HEK293T (cell line): ENCODE measurements around the gene FOXL2.

Experiments
- ARNT ChIP-seq: fragments of 450-650 bp; IDR thresholded peaks from 2 replicates; pipeline ENCODE4 v1.6.1; 2017; ENCODE audit warnings: mild to moderate bottlenecking
- BHLHE40 ChIP-seq: fragments of 450-650 bp; IDR thresholded peaks from 2 replicates; pipeline ENCODE4 v1.6.1; 2016; ENCODE audit warnings: mild to moderate bottlenecking, moderate library complexity, borderline replicate concordance
- ELF4 ChIP-seq: fragments of 450-650 bp; IDR thresholded peaks from 2 replicates; pipeline ENCODE4 v1.6.1; 2017; ENCODE audit warnings: antibody characterized with exemption
- FOXK2 ChIP-seq: fragments of 450-650 bp; IDR thresholded peaks from 2 replicates; pipeline ENCODE4 v1.6.1; 2016; ENCODE audit warnings: mild to moderate bottlenecking
- FOXM1 ChIP-seq: fragments of 450-650 bp; IDR thresholded peaks from 2 replicates; pipeline ENCODE4 v1.6.1; 2017; ENCODE audit warnings: mild to moderate bottlenecking, borderline replicate concordance
- HDGF ChIP-seq: fragments of 450-650 bp; IDR thresholded peaks from 2 replicates; pipeline ENCODE4 v1.6.1; 2017; ENCODE audit warnings: antibody characterized with exemption, borderline replicate concordance
- L3MBTL2 ChIP-seq: fragments of 450-650 bp; conservative IDR thresholded peaks from 2 replicates; pipeline ENCODE4 v1.6.1; 2016; ENCODE audit warnings: mild to moderate bottlenecking
- LEF1 ChIP-seq: fragments of 450-650 bp; IDR thresholded peaks from 2 replicates; pipeline ENCODE4 v1.6.1; 2017; ENCODE audit warnings: mild to moderate bottlenecking, borderline replicate concordance
- NFRKB ChIP-seq: fragments of 450-650 bp; IDR thresholded peaks from 2 replicates; pipeline ENCODE4 v1.6.1; 2016; ENCODE audit warnings: mild to moderate bottlenecking, moderate library complexity
- SP1 ChIP-seq: fragments of 450-650 bp; IDR thresholded peaks from 2 replicates; pipeline ENCODE4 v1.6.1; 2017
- SUZ12 ChIP-seq: fragments of 450-650 bp; IDR thresholded peaks from 2 replicates; pipeline ENCODE4 v1.6.1; 2016; ENCODE audit warnings: mild to moderate bottlenecking
- ZNF384 ChIP-seq: fragments of 450-650 bp; IDR thresholded peaks from 2 replicates; pipeline ENCODE4 v1.6.1; 2016

- TF ChIP-seq SP1: no peak
- TF ChIP-seq NFRKB: no peak
- no peak for TF ChIP-seq ARNT
- TF ChIP-seq BHLHE40: no peak
- no peak for TF ChIP-seq FOXK2
- TF ChIP-seq L3MBTL2: no peak
- no peak for TF ChIP-seq FOXM1
- TF ChIP-seq ELF4: no peak
- no peak for TF ChIP-seq HDGF
- no peak for TF ChIP-seq LEF1
- TF ChIP-seq ZNF384: no peak
- TF ChIP-seq SUZ12: no peak
Observed at GRCh38 chr3:138950006-138950644, 3.2 kb upstream of the FOXL2 start.
